ENCODE measurements around the gene ZBTB45. TPM values are rescaled to one million over a fixed set of nuclear protein-coding genes. Genes with fewer than 3 reads are reported as not detected.

Gene ZBTB45
- total RNA-seq, 1 experiment from 2014 or later = 19.7 TPM

DNA sequence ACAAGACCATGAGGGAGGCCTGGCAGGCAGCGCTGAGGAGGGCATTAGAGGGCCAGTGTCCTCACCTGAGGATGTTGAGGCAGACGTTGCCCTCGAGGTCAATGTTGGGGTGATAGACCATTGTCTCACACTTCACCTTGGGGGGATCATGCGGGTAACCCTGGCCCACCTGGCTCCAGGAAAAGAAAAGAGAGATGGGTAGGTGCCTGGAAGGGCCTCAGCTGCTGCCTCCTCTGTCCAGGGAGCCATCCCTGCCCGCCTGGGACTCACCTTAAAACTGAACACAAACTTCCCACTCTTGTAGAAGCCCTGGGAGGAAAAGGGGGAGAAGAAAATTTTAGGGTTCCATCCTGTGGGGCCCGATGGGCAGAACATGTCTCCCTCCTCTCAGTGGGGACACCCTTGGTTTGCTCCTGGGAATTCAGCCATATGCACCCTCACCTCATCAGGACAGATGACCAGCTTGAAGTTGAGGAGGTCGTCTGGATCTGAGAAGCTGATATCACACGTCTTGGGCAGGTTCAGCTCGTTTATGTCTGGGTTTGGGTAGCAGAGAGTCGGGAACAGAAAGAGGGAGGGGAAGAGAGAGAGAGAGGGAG is 37.1 kb upstream of the ZBTB45 start (continued):
- TF ChIP-seq JAZF1 (CRISPR knock-in tag; IDR thresholded peaks at IDR 0.05) = no peak
- TF ChIP-seq, protein P1, sequence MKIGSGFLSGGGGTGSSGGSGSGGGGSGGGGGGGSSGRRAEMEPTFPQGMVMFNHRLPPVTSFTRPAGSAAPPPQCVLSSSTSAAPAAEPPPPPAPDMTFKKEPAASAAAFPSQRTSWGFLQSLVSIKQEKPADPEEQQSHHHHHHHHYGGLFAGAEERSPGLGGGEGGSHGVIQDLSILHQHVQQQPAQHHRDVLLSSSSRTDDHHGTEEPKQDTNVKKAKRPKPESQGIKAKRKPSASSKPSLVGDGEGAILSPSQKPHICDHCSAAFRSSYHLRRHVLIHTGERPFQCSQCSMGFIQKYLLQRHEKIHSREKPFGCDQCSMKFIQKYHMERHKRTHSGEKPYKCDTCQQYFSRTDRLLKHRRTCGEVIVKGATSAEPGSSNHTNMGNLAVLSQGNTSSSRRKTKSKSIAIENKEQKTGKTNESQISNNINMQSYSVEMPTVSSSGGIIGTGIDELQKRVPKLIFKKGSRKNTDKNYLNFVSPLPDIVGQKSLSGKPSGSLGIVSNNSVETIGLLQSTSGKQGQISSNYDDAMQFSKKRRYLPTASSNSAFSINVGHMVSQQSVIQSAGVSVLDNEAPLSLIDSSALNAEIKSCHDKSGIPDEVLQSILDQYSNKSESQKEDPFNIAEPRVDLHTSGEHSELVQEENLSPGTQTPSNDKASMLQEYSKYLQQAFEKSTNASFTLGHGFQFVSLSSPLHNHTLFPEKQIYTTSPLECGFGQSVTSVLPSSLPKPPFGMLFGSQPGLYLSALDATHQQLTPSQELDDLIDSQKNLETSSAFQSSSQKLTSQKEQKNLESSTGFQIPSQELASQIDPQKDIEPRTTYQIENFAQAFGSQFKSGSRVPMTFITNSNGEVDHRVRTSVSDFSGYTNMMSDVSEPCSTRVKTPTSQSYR (CRISPR knock-in tag; IDR thresholded peaks at IDR 0.05) = no peak
- TF ChIP-seq E2F4 (CRISPR knock-in tag; IDR thresholded peaks at IDR 0.05; ENCODE audit: borderline replicate concordance, low read depth) = no peak
- TF ChIP-seq ZNF317 (CRISPR knock-in tag; IDR thresholded peaks at IDR 0.05; ENCODE audit: borderline replicate concordance, low read depth) = no peak
- TF ChIP-seq ZNF219 (CRISPR knock-in tag; IDR thresholded peaks at IDR 0.05; ENCODE audit: borderline replicate concordance) = no peak
- no peak for TF ChIP-seq NR1H2 (CRISPR knock-in tag; IDR thresholded peaks at IDR 0.05)
- TF ChIP-seq, protein P2, sequence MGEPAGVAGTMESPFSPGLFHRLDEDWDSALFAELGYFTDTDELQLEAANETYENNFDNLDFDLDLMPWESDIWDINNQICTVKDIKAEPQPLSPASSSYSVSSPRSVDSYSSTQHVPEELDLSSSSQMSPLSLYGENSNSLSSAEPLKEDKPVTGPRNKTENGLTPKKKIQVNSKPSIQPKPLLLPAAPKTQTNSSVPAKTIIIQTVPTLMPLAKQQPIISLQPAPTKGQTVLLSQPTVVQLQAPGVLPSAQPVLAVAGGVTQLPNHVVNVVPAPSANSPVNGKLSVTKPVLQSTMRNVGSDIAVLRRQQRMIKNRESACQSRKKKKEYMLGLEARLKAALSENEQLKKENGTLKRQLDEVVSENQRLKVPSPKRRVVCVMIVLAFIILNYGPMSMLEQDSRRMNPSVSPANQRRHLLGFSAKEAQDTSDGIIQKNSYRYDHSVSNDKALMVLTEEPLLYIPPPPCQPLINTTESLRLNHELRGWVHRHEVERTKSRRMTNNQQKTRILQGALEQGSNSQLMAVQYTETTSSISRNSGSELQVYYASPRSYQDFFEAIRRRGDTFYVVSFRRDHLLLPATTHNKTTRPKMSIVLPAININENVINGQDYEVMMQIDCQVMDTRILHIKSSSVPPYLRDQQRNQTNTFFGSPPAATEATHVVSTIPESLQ (CRISPR knock-in tag; IDR thresholded peaks at IDR 0.05) = no peak
- no peak for TF ChIP-seq JUN (CRISPR knock-in tag; IDR thresholded peaks at IDR 0.05)
- TF ChIP-seq TEAD4 (CRISPR knock-in tag; IDR thresholded peaks at IDR 0.05) = no peak
- no peak for TF ChIP-seq MYBL2 (CRISPR knock-in tag; IDR thresholded peaks at IDR 0.05)
- TF ChIP-seq, protein P3, sequence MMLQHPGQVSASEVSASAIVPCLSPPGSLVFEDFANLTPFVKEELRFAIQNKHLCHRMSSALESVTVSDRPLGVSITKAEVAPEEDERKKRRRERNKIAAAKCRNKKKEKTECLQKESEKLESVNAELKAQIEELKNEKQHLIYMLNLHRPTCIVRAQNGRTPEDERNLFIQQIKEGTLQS (CRISPR knock-in tag; conservative IDR thresholded peaks at IDR 0.05) = no peak

DNA sequence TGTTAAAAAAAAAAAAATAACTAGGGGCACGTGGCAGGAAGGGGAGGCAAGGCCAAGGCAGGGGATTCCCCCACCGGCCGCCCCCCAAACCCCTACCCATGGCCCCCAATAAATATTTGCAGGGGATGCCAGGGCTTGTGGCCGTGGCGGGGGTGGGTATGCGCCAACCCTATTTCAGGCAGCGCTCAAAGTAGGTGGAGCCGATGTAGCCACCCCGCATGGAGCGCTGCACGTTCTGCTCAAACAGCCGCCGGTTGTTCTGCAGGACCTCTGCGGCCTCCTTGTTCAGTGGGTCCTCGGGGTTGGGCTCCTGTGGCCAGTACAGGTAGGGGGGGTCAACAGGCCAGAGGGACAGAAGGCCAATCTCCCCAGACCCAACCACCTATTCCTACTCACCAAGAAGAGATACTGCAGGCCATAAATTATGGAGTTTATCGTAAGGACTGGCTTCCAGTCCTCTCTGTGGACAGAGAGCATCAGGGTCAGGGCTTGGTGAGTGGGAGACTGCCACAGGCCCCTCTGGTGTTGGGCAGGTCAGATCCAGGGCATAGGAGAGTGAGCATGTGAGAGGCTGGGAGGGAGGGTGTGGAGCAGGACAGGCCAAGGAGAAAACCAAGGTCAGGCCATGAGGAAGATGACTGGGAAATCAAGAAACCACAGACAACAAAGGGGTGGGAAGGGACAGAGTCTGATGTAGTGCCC is 36.5 kb upstream of the ZBTB45 start:
- Mint-ChIP-seq H3K9me3 (no peaks in the 10 kb centered on the region), H3K36me3 (peaks cover 34% of the 10 kb centered on the region), H3K4me3 (peak overlapping the region; percentile 94), H3K27ac (peak overlapping the region; percentile 89), H3K27me3 (ENCODE audit: low read depth) (peaks cover 18% of the 10 kb centered on the region), H3K4me1 (peaks cover 35% of the 10 kb centered on the region)
- no peak for DNase-seq (ENCODE audit: low spot score)
- TF ChIP-seq E2F1 (CRISPR knock-in tag; IDR thresholded peaks at IDR 0.05) (no peak), GRHL2 (CRISPR knock-in tag; IDR thresholded peaks at IDR 0.05; ENCODE audit: insufficient replicate concordance, severe bottlenecking) (no peak), ESRRA (CRISPR knock-in tag; IDR thresholded peaks at IDR 0.05; ENCODE audit: borderline replicate concordance) (no peak), CREM (CRISPR knock-in tag; IDR thresholded peaks at IDR 0.05) (no peak), TP53 (CRISPR knock-in tag; IDR thresholded peaks at IDR 0.05) (no peak), RELA (CRISPR knock-in tag; IDR thresholded peaks at IDR 0.05; ENCODE audit: borderline replicate concordance) (no peak), ZNF219 (CRISPR knock-in tag; IDR thresholded peaks at IDR 0.05; ENCODE audit: borderline replicate concordance) (no peak)
- TF ChIP-seq, protein P4, sequence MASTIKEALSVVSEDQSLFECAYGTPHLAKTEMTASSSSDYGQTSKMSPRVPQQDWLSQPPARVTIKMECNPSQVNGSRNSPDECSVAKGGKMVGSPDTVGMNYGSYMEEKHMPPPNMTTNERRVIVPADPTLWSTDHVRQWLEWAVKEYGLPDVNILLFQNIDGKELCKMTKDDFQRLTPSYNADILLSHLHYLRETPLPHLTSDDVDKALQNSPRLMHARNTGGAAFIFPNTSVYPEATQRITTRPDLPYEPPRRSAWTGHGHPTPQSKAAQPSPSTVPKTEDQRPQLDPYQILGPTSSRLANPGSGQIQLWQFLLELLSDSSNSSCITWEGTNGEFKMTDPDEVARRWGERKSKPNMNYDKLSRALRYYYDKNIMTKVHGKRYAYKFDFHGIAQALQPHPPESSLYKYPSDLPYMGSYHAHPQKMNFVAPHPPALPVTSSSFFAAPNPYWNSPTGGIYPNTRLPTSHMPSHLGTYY (CRISPR knock-in tag; IDR thresholded peaks at IDR 0.05) = no peak
- ChIA-PET POLR2A (interaction anchor here (0.6 to 3.8 kb wide), 5 partner anchors 12 to 45 kb away, joined by 3 to 34 read pairs (median 7); partner anchors contain the start of genes TRIM28 and ZBTB45), CTCF (interaction anchor here (1.2 to 3.4 kb wide), 3 partner anchors 12 to 42 kb away, joined by 6 to 28 read pairs (median 10); partner anchors contain the start of gene TRIM28)
- no peak for ATAC-seq

Measured in WTC11 (cell line).